ENCODE measurements around the gene INVS. TPM values are rescaled to one million over a fixed set of nuclear protein-coding genes. Genes with fewer than 3 reads are reported as not detected.
"Not testable (repeated sequence)": the region's sequence is repeated elsewhere in the genome, so short reads cannot be mapped to it uniquely, and the experiment has no call there.

Gene INVS
- total and polyA plus RNA-seq, 2 donors (not counting 3 experiments of a cell fraction or from before 2014, with no cell fraction given), result 8.5 to 17.9 TPM

GRCh38 chr9:100066539-100066938, 32.5 kb upstream of the INVS start:
- Histone ChIP-seq H4K20me1 (replicated peaks; ENCODE audit: control insufficient read depth, extremely low read depth, insufficient read depth, low read length) (no peaks in the 10 kb centered on the region), H3K36me3 (ENCODE audit: control insufficient read depth in 2 of 2, extremely low read depth in 1 of 2, insufficient read depth in 2 of 2, low read length in 2 of 2) (no peaks in the 10 kb centered on the region), H3K4me1 (ENCODE audit: control insufficient read depth, extremely low read depth, insufficient read depth, low read length) (peaks cover 3% of the 10 kb centered on the region), H3K27ac (ENCODE audit: insufficient read depth, low read depth, low read length) (no peak overlapping the region), H3K4me2 (ENCODE audit: insufficient read depth, low read length) (no peak overlapping the region), H3K9me3 (replicated peaks; ENCODE audit: control insufficient read depth, insufficient read depth, low read length) (no peaks in the 10 kb centered on the region), H2AFZ (ENCODE audit: low read depth, low read length) (no peak overlapping the region), H3K79me2 (ENCODE audit: control insufficient read depth, insufficient read depth, low read length) (peaks cover 15% of the 10 kb centered on the region), H3K27me3 (ENCODE audit: control insufficient read depth in 2 of 2, insufficient read depth in 2 of 2, low read length in 2 of 2) (no peaks in the 10 kb centered on the region), H3K9ac (replicated peaks; ENCODE audit: extremely low read depth, insufficient read depth, low read length) (no peak overlapping the region), H3K4me3 (replicated peaks in 1 of 3; ENCODE audit: insufficient read depth in 1 of 3, low read depth in 1 of 3, low read length in 3 of 3) (no peak overlapping the region), H3K9me1 (replicated peaks; ENCODE audit: control insufficient read depth, extremely low read depth, insufficient read depth, low read length) (no peaks in the 10 kb centered on the region)
- DNase-seq (ENCODE audit: low read depth, low spot score) (no peak), FAIRE-seq (no peak)
- POLR2A ChIA-PET, result no interaction called here
- TF ChIP-seq GATA2 (IDR thresholded peaks at IDR 0.05; ENCODE audit: insufficient read depth, insufficient read length, low read depth, low read length) (no peak), MYC (IDR thresholded peaks at IDR 0.05; ENCODE audit: low read depth, low read length) (no peak), CTCF (IDR thresholded peaks at IDR 0.05; ENCODE audit: extremely low read depth in 1 of 2, insufficient read depth in 1 of 2, low read depth in 1 of 2, low read length in 2 of 2) (no peak), JUN (IDR thresholded peaks at IDR 0.05; ENCODE audit: borderline replicate concordance, insufficient read depth, insufficient read length, low read depth) (no peak), POLR2A (IDR thresholded peaks at IDR 0.05; ENCODE audit: low read depth, low read length) (no peak), MAX (IDR thresholded peaks at IDR 0.05; ENCODE audit: insufficient read depth, insufficient read length) (no peak), FOS (IDR thresholded peaks at IDR 0.05; ENCODE audit: borderline replicate concordance, insufficient read depth, low read length) (no peak), EZH2 (IDR thresholded peaks at IDR 0.05; ENCODE audit: borderline replicate concordance, low read depth, low read length, severe bottlenecking) (no peak), POLR2AphosphoS5 (IDR thresholded peaks at IDR 0.05; ENCODE audit: insufficient read depth, low read depth, low read length) (no peak)
- intact Hi-C loops (cut with micrococcal nuclease), result no loop called here
- dilution Hi-C loops (cut with MboI; ENCODE audit: extremely low pct_ligation_motif_present, low sequenced_read_pairs), result no loop called here
- BruUV-seq (replicated peaks), result no TSS peak
- CTCF ChIA-PET, result interaction anchor here (0.7 kb wide), 1 partner anchor 24 kb away, joined by 3 read pairs; no protein-coding TSS in a partner anchor

DNA sequence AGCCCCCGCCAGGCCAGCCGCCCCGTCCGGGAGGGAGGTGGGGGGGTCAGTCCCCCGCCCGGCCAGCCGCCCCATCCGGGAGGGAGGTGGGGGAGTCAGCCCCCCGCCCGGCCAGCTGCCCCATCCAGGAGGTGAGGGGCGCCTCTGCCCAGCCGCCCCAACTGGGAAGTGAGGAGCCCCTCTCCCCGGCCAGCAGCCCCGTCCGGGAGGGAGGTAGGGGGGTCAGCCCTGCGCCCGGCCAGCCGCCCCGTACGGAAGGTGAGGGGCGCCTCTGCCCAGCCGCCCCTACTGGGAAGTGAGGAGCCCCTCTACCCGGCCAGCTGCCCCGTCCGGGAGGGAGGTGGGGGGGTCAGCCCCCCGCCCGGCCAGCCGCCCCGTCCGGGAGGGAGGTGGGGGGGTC, 31.1 kb upstream of the INVS start:
- H3K9me1 ChIP-seq (replicated peaks; ENCODE audit: control insufficient read depth, extremely low read depth, insufficient read depth, low read length); H3K36me3 ChIP-seq (ENCODE audit: control insufficient read depth in 2 of 2, extremely low read depth in 1 of 2, insufficient read depth in 2 of 2, low read length in 2 of 2); H3K4me3 ChIP-seq (replicated peaks in 1 of 3; ENCODE audit: insufficient read depth in 1 of 3, low read depth in 1 of 3, low read length in 3 of 3); H3K9me3 ChIP-seq (replicated peaks; ENCODE audit: control insufficient read depth, insufficient read depth, low read length); H2AFZ ChIP-seq (ENCODE audit: low read depth, low read length); FAIRE-seq; H3K9ac ChIP-seq (replicated peaks; ENCODE audit: extremely low read depth, insufficient read depth, low read length); H3K4me2 ChIP-seq (ENCODE audit: insufficient read depth, low read length); H3K4me1 ChIP-seq (ENCODE audit: control insufficient read depth, extremely low read depth, insufficient read depth, low read length); H4K20me1 ChIP-seq (replicated peaks; ENCODE audit: control insufficient read depth, extremely low read depth, insufficient read depth, low read length); intact Hi-C loops (cut with micrococcal nuclease); H3K27me3 ChIP-seq (ENCODE audit: control insufficient read depth in 2 of 2, insufficient read depth in 2 of 2, low read length in 2 of 2); CTCF ChIA-PET; POLR2A ChIA-PET; H3K27ac ChIP-seq (ENCODE audit: insufficient read depth, low read depth, low read length); DNase-seq (ENCODE audit: low read depth, low spot score); BruUV-seq (replicated peaks); dilution Hi-C loops (cut with MboI; ENCODE audit: extremely low pct_ligation_motif_present, low sequenced_read_pairs); H3K79me2 ChIP-seq (ENCODE audit: control insufficient read depth, insufficient read depth, low read length): not testable (repeated sequence)

GRCh38 chr9:100069068-100069467, 30.0 kb upstream of the INVS start:
- H3K9me3 ChIP-seq (replicated peaks; ENCODE audit: control insufficient read depth, insufficient read depth, low read length); intact Hi-C loops (cut with micrococcal nuclease); H3K36me3 ChIP-seq (ENCODE audit: control insufficient read depth in 2 of 2, extremely low read depth in 1 of 2, insufficient read depth in 2 of 2, low read length in 2 of 2); H3K4me3 ChIP-seq (replicated peaks in 1 of 3; ENCODE audit: insufficient read depth in 1 of 3, low read depth in 1 of 3, low read length in 3 of 3); BruUV-seq (replicated peaks); H3K79me2 ChIP-seq (ENCODE audit: control insufficient read depth, insufficient read depth, low read length); H3K9me1 ChIP-seq (replicated peaks; ENCODE audit: control insufficient read depth, extremely low read depth, insufficient read depth, low read length); H4K20me1 ChIP-seq (replicated peaks; ENCODE audit: control insufficient read depth, extremely low read depth, insufficient read depth, low read length); H3K4me2 ChIP-seq (ENCODE audit: insufficient read depth, low read length); H3K4me1 ChIP-seq (ENCODE audit: control insufficient read depth, extremely low read depth, insufficient read depth, low read length); FAIRE-seq; POLR2A ChIA-PET; H3K27ac ChIP-seq (ENCODE audit: insufficient read depth, low read depth, low read length); dilution Hi-C loops (cut with MboI; ENCODE audit: extremely low pct_ligation_motif_present, low sequenced_read_pairs); DNase-seq (ENCODE audit: low read depth, low spot score); H3K27me3 ChIP-seq (ENCODE audit: control insufficient read depth in 2 of 2, insufficient read depth in 2 of 2, low read length in 2 of 2); CTCF ChIA-PET; H2AFZ ChIP-seq (ENCODE audit: low read depth, low read length); H3K9ac ChIP-seq (replicated peaks; ENCODE audit: extremely low read depth, insufficient read depth, low read length): not testable (repeated sequence)
